ENCODE data around the gene SERGEF. TPM values are rescaled to one million over a fixed set of nuclear protein-coding genes. Genes with fewer than 3 reads are reported as not detected.

Gene SERGEF
- total and polyA plus RNA-seq, 2 of the 13 experiments (the other 11 are each of a cell fraction or from before 2014, with no cell fraction given): 54.5 to 114 TPM

- no peak for FAIRE-seq
Measured at GRCh38 chr11:18010121-18010670, 2.7 kb downstream of the SERGEF start.

More at GRCh38 chr11:18010121-18010670, 2.7 kb downstream of the SERGEF start:
- DNase-seq (ENCODE audit: low spot score): no peak
- H3K4me2 ChIP-seq (ENCODE audit: low read depth, low read length): peak overlapping the region; percentile 97; the same call in 1 of the 2 replicates
- intact Hi-C loops (cut with micrococcal nuclease; ENCODE audit: unreplicated experiment): no loop called here
- in situ Hi-C loops (cut with HindIII; ENCODE audit: extremely low pct_ligation_motif_present, low pct_unique_long_range_greater_than_20kb): loop anchor here (5.0 kb wide), 1 partner anchor 97 kb away; the partner anchor contains the start of gene SAAL1
- H2AFZ ChIP-seq (ENCODE audit: low read length): no peak overlapping the region
- no TSS peak for BruUV-seq (replicated peaks)
- no peaks in the 10 kb centered on the region; a peak in 1 of 5 replicates for H3K27me3 ChIP-seq (ENCODE audit: control insufficient read depth in 1 of 2, insufficient read depth in 2 of 2, low read length in 2 of 2)
- no peak overlapping the region for H3K4me3 ChIP-seq (replicated peaks in 1 of 3; ENCODE audit: insufficient read depth in 1 of 3, low read depth in 2 of 3, low read length in 3 of 3)
- POLR2A ChIA-PET: interaction anchor here (1.0 kb wide), 1 partner anchor 24 kb away, joined by 3 read pairs; no protein-coding TSS in a partner anchor
- H3K27ac ChIP-seq (ENCODE audit: extremely low read length, insufficient read depth, low read length): peak overlapping the region; percentile 70
- 0 out of 2 replicates have a peak, but pooled peaks have one; percentile 6 for TF ChIP-seq STAG1 (CRISPR knock-in tag; IDR thresholded peaks at IDR 0.05)
- no peak for TF ChIP-seq ZNF790 (CRISPR knock-in tag; IDR thresholded peaks at IDR 0.05; ENCODE audit: borderline replicate concordance)
- peak; percentile 87 for TF ChIP-seq ZNF629 (CRISPR knock-in tag; conservative IDR thresholded peaks at IDR 0.05)
- no peak for TF ChIP-seq ZFP90 (CRISPR knock-in tag; IDR thresholded peaks at IDR 0.05; ENCODE audit: borderline replicate concordance)
- no peak for TF ChIP-seq ZNF580 (CRISPR knock-in tag; IDR thresholded peaks at IDR 0.05; ENCODE audit: borderline replicate concordance, low read depth)
- TF ChIP-seq SP4 (CRISPR knock-in tag; IDR thresholded peaks at IDR 0.05): no peak
- TF ChIP-seq ZNF891 (CRISPR knock-in tag; IDR thresholded peaks at IDR 0.05): no peak
- TF ChIP-seq USF2 (IDR thresholded peaks at IDR 0.05; ENCODE audit: low read depth, low read length): no peak
- TF ChIP-seq USF2 (CRISPR knock-in tag; IDR thresholded peaks at IDR 0.05; ENCODE audit: borderline replicate concordance): no peak
- no peak for TF ChIP-seq ZNF281 (CRISPR knock-in tag; IDR thresholded peaks at IDR 0.05; ENCODE audit: borderline replicate concordance)
- no peak for TF ChIP-seq HNRNPK (IDR thresholded peaks at IDR 0.05; ENCODE audit: low read depth, low read length, poor library complexity, severe bottlenecking)
- TF ChIP-seq CHD4 (IDR thresholded peaks at IDR 0.05; ENCODE audit: borderline replicate concordance, low read length): peak; percentile 80; the same call in 1 of the 2 replicates
- TF ChIP-seq KDM1A (CRISPR knock-in tag; IDR thresholded peaks at IDR 0.05): 0 out of 2 replicates have a peak, but pooled peaks have one; percentile 47
- no peaks in the 10 kb centered on the region for H3K9me3 ChIP-seq (ENCODE audit: low read length)
- H4K20me1 ChIP-seq (ENCODE audit: insufficient read depth, low read length): no peaks in the 10 kb centered on the region
- H3K9ac ChIP-seq (ENCODE audit: insufficient read depth, low read depth, low read length): no peak overlapping the region
- ATAC-seq: no peak
- peaks cover 39% of the 10 kb centered on the region for H3K79me2 ChIP-seq (ENCODE audit: insufficient read depth, low read length)
- H3K4me1 ChIP-seq (ENCODE audit: insufficient read depth, low read length): peaks cover 59% of the 10 kb centered on the region
- CTCF ChIA-PET (ENCODE audit: low intra/inter-chr PET ratio, low total read pairs): no interaction called here
- H3K36me3 ChIP-seq (replicated peaks in 1 of 2; ENCODE audit: control insufficient read depth in 1 of 2, insufficient read depth in 2 of 2, low read length in 2 of 2): peaks cover 6 to 13% of the 10 kb centered on the region in 2 experiments; a peak in 4 of 5 replicates
